Liver (tissue), 9 donors: Measurements from ENCODE around the gene IFNA14. TPM values are rescaled to one million over a fixed set of nuclear protein-coding genes. Genes with fewer than 3 reads are reported as not detected.

ENCODE experiments used
- DNase-seq: peaks from one replicate; pipeline ENCODE4 v3.0.0-alpha.2; 2017; ENCODE audit warnings: low spot score
- H3K27ac ChIP-seq, 2 donors: one replicate each; pipeline ENCODE4 v1.7.0; 2013; ENCODE audit warnings: inconsistent platforms in 2 of 2, low read length in 2 of 2, control low read depth in 1 of 2, low read depth in 1 of 2, mild to moderate bottlenecking in 1 of 2
- H3K27me3 ChIP-seq, 4 donors: one replicate each; pipeline versions ENCODE4 v1.6.1 to v1.7.0; 2013; ENCODE audit warnings: low read length in 3 of 4, inconsistent platforms in 1 of 4, mild to moderate bottlenecking in 1 of 4, moderate library complexity in 1 of 4; ENCODE audit not compliant: control insufficient read depth in 4 of 4, insufficient read depth in 4 of 4
- H3K36me3 ChIP-seq, 4 donors: one replicate each; pipeline versions ENCODE4 v1.6.1 to v1.7.0; 2013; ENCODE audit warnings: low read length in 3 of 4, mild to moderate bottlenecking in 3 of 4, low read depth in 1 of 4, moderate library complexity in 1 of 4; ENCODE audit not compliant: control insufficient read depth in 4 of 4, insufficient read depth in 3 of 4
- H3K4me1 ChIP-seq, 4 donors: one replicate each; pipeline versions ENCODE4 v1.6.1 to v1.7.0; 2013; ENCODE audit warnings: low read length in 3 of 4, mild to moderate bottlenecking in 3 of 4, moderate library complexity in 1 of 4; ENCODE audit not compliant: control insufficient read depth in 4 of 4, insufficient read depth in 4 of 4
- H3K4me3 ChIP-seq, 3 donors: one replicate each; pipeline versions ENCODE4 v1.6.1 to v1.7.0; 2013; ENCODE audit warnings: low read length in 3 of 3, control low read depth in 1 of 3, low read depth in 1 of 3, mild to moderate bottlenecking in 1 of 3
- H3K9ac ChIP-seq, 2 donors: one replicate each; pipeline ENCODE4 v1.7.0; 2013; ENCODE audit warnings: low read length in 2 of 2, mild to moderate bottlenecking in 2 of 2, moderate library complexity in 2 of 2, control low read depth in 1 of 2, low read depth in 1 of 2
- H3K9me3 ChIP-seq, 4 donors: one replicate each; pipeline versions ENCODE4 v1.6.1 to v1.7.0; 2013; ENCODE audit warnings: low read length in 3 of 4; ENCODE audit not compliant: control insufficient read depth in 4 of 4
- ATF3 ChIP-seq: IDR thresholded peaks from 2 replicates; pipeline ENCODE4 v1.6.1; 2016; ENCODE audit warnings: antibody characterized with exemption
- CTCF ChIP-seq: fragments of 150-350 bp; IDR thresholded peaks from 2 replicates; pipeline ENCODE4 v1.5.1; 2017; ENCODE audit warnings: improper control_type of control experiment, low read depth, low read length; ENCODE audit not compliant: missing input control
- EGR1 ChIP-seq, 2 donors: IDR thresholded peaks; 2 replicates each; pipeline ENCODE4 v1.6.1; 2016 to 2018; ENCODE audit warnings: antibody characterized with exemption in 2 of 2, low read depth in 2 of 2
- FOXA1 ChIP-seq: IDR thresholded peaks from 2 replicates; pipeline ENCODE4 v1.6.1; 2016; ENCODE audit warnings: antibody characterized with exemption
- FOXA2 ChIP-seq: IDR thresholded peaks from 2 replicates; pipeline ENCODE4 v1.6.1; 2016; ENCODE audit warnings: antibody characterized with exemption
- HNF4A ChIP-seq, 2 donors: conservative IDR thresholded peaks; 2 replicates each; pipeline ENCODE4 v1.6.1; 2016; ENCODE audit warnings: antibody characterized with exemption in 2 of 2, mild to moderate bottlenecking in 2 of 2
- HNF4G ChIP-seq: IDR thresholded peaks from 2 replicates; pipeline ENCODE4 v1.6.1; 2016; ENCODE audit warnings: antibody characterized with exemption
- JUND ChIP-seq, 2 donors: IDR thresholded peaks; 2 replicates each; pipeline ENCODE4 v1.6.1; 2016; ENCODE audit warnings: antibody characterized with exemption in 2 of 2
- NR2F2 ChIP-seq: IDR thresholded peaks from 2 replicates; pipeline ENCODE4 v1.6.1; 2016; ENCODE audit warnings: antibody characterized with exemption
- REST ChIP-seq: IDR thresholded peaks from 2 replicates; pipeline ENCODE4 v1.6.1; 2016; ENCODE audit warnings: antibody characterized with exemption, mild to moderate bottlenecking
- RXRA ChIP-seq, 2 donors: IDR thresholded peaks; 2 replicates each; pipeline ENCODE4 v1.6.1; 2017 to 2018; ENCODE audit warnings: antibody characterized with exemption in 2 of 2, mild to moderate bottlenecking in 1 of 2
- SP1 ChIP-seq: IDR thresholded peaks from 2 replicates; pipeline ENCODE4 v1.6.1; 2018; ENCODE audit warnings: antibody characterized with exemption, mild to moderate bottlenecking
- YY1 ChIP-seq: IDR thresholded peaks from 2 replicates; pipeline ENCODE4 v1.6.1; 2016; ENCODE audit warnings: antibody characterized with exemption, mild to moderate bottlenecking
- ZBTB33 ChIP-seq: IDR thresholded peaks from 2 replicates; pipeline ENCODE4 v1.6.1; 2016; ENCODE audit warnings: antibody characterized with exemption
- WGBS: extraction: QIAGEN DNeasy Blood & Tissue Kit; methylation state at CpG from one replicate; pipeline ENCODE4 v1.1.7; 2013; 5-methylcytosine and 5-hydroxymethylcytosine counted together
- polyA plus RNA-seq, 2 donors: library from polyadenylated mRNA; stranded (reverse) in 1 of 2; unstranded in 1 of 2; fragments of 200-250 nt in 1 of 2; fragments of >200 nt in 1 of 2; fragmentation: Nextera tagmentation in 1 of 2; extraction: Ambion mirVana in 1 of 2; gene quantifications; one replicate each; pipeline versions ENCODE4 v1.2.1 to v1.2.3, GENCODE V29; 2013 to 2015
- total RNA-seq, 2 donors: library from RNA; depleted of rRNA; stranded (reverse); fragments of >200 nt; gene quantifications; one replicate each; pipeline ENCODE4 v1.2.3, GENCODE V29; 2014
- donor health status: healthy.
- donor health status: healthy.
- donor health status: healthy.
- donor health status: healthy.
- donor health status: healthy.

Gene IFNA14
- total and polyA plus RNA-seq, 4 donors = not detected

- 26% methylated on average over 1 of the region's 1 CpG for WGBS
- Histone ChIP-seq H3K27ac (no peak overlapping the region), H3K27me3 (peaks cover 0 to 7% (median 0%) of the 10 kb centered on the region in 4 donors), H3K4me1 (no peaks in the 10 kb centered on the region), H3K9ac (no peak overlapping the region), H3K4me3 (no peak overlapping the region), H3K9me3 (no peaks in the 10 kb centered on the region), H3K36me3 (no peaks in the 10 kb centered on the region)
- TF ChIP-seq CTCF (no peak), EGR1 (IDR thresholded peaks at IDR 0.05; ENCODE audit: low read depth in 2 of 2) (no peak), SP1 (no peak), REST (no peak), FOXA2 (no peak)
- DNase-seq = no peak
These were observed 25.8 kb upstream of the IFNA14 start for GRCh38 chr9:21265421-21266189.

- Histone ChIP-seq H3K9ac (no peak overlapping the region), H3K36me3 (no peaks in the 10 kb centered on the region), H3K4me1 (no peaks in the 10 kb centered on the region), H3K4me3 (no peak overlapping the region), H3K27ac (no peak overlapping the region), H3K27me3 (peaks cover 0 to 22% (median 0%) of the 10 kb centered on the region in 4 donors), H3K9me3 (no peaks in the 10 kb centered on the region)
- TF ChIP-seq SP1 = no peak
- no peak for TF ChIP-seq HNF4A (conservative IDR thresholded peaks at IDR 0.05)
- no peak for TF ChIP-seq FOXA1
- TF ChIP-seq CTCF = no peak
- TF ChIP-seq HNF4G = no peak
- TF ChIP-seq NR2F2 = no peak
- TF ChIP-seq YY1 = no peak
- no peak for TF ChIP-seq EGR1 (IDR thresholded peaks at IDR 0.05; ENCODE audit: low read depth in 2 of 2)
- no peak for TF ChIP-seq ATF3
- no peak for TF ChIP-seq RXRA (IDR thresholded peaks at IDR 0.05)
- no peak for TF ChIP-seq JUND (IDR thresholded peaks at IDR 0.05)
- no peak for TF ChIP-seq REST
- no peak for TF ChIP-seq ZBTB33
- no peak for TF ChIP-seq FOXA2
- no peak for DNase-seq
- WGBS = 74% methylated on average over 5 of the region's 5 CpGs
These were observed 15.9 kb upstream of the IFNA14 start for GRCh38 chr9:21255538-21256212.
